C4-2B (cell line): ENCODE data around the gene JAML.

ENCODE experiments used
- ZFX ChIP-seq: fragments of 450-650 bp; IDR thresholded peaks from 2 replicates; pipeline ENCODE4 v1.6.1; 2017
- TF ChIP-seq, protein P1 (sequence below): fragments of 450-650 bp; conservative IDR thresholded peaks from 2 replicates; pipeline ENCODE4 v1.5.1; 2017; ENCODE audit warnings: mild to moderate bottlenecking

DNA sequence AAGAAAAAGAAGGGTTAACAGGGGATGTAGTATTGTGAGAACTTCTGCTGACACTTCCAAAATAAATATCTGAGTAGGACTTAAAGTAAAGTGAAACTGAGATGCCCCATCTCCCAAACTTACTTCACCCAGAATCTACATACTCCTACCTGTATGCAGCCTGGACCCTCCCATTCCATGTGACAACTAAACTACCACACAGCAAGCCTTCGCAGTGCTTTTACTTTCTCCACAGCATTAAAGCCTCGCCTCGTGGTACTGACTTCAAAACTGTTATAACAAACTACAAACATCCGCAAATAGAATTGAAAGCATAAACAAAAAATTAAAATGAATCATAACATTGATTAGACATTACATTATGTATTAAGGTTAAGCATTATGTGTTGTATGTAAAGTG is 38.3 kb upstream of the JAML start:
- TF ChIP-seq, protein P1, sequence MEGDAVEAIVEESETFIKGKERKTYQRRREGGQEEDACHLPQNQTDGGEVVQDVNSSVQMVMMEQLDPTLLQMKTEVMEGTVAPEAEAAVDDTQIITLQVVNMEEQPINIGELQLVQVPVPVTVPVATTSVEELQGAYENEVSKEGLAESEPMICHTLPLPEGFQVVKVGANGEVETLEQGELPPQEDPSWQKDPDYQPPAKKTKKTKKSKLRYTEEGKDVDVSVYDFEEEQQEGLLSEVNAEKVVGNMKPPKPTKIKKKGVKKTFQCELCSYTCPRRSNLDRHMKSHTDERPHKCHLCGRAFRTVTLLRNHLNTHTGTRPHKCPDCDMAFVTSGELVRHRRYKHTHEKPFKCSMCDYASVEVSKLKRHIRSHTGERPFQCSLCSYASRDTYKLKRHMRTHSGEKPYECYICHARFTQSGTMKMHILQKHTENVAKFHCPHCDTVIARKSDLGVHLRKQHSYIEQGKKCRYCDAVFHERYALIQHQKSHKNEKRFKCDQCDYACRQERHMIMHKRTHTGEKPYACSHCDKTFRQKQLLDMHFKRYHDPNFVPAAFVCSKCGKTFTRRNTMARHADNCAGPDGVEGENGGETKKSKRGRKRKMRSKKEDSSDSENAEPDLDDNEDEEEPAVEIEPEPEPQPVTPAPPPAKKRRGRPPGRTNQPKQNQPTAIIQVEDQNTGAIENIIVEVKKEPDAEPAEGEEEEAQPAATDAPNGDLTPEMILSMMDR, result no peak
- no peak for TF ChIP-seq ZFX
